HG03060 (cell line): ENCODE data around the gene MRPL38.

Experiments
- ATAC-seq: cut with Tn5 transposase; IDR thresholded peaks from one replicate; pipeline ENCODE4 v1.9.1; 2021; ENCODE audit warnings: low read depth, moderate number of reproducible peaks; ENCODE audit not compliant: unreplicated experiment

The MRPL38 gene

GRCh38 chr17:75920045-75920560 is 15.4 kb upstream of the MRPL38 start:
- no peak for ATAC-seq

- ATAC-seq = no peak
Measured at GRCh38 chr17:75919611-75920010, 14.9 kb upstream of the MRPL38 start.

GRCh38 chr17:75917917-75918445 is 13.3 kb upstream of the MRPL38 start:
- ATAC-seq = no peak

- no peak for ATAC-seq
Measured at GRCh38 chr17:75917141-75917916, 12.6 kb upstream of the MRPL38 start.

GRCh38 chr17:75915268-75915667 is 10.6 kb upstream of the MRPL38 start:
- no peak for ATAC-seq

GRCh38 chr17:75914643-75915267 is 10.1 kb upstream of the MRPL38 start:
- ATAC-seq = no peak

- ATAC-seq = no peak
Measured at GRCh38 chr17:75913537-75914210, 9.0 kb upstream of the MRPL38 start.

- ATAC-seq = no peak
Measured at GRCh38 chr17:75910699-75911098, 6.0 kb upstream of the MRPL38 start.

GRCh38 chr17:75909812-75910274 is 5.2 kb upstream of the MRPL38 start:
- no peak for ATAC-seq

GRCh38 chr17:75909051-75909811 is 4.5 kb upstream of the MRPL38 start:
- no peak for ATAC-seq

GRCh38 chr17:75908201-75908600 is 3.5 kb upstream of the MRPL38 start:
- ATAC-seq = no peak

- no peak for ATAC-seq
Measured at GRCh38 chr17:75906143-75906884, 1.6 kb upstream of the MRPL38 start.

GRCh38 chr17:75902406-75902805 is 2.3 kb downstream of the MRPL38 start:
- no peak for ATAC-seq

GRCh38 chr17:75901727-75902126 is 3.0 kb downstream of the MRPL38 start:
- no peak for ATAC-seq

- no peak for ATAC-seq
Measured at GRCh38 chr17:75900691-75901533, 3.8 kb downstream of the MRPL38 start.

GRCh38 chr17:75899767-75900468 is 4.8 kb downstream of the MRPL38 start:
- no peak for ATAC-seq

- ATAC-seq = no peak
Measured at GRCh38 chr17:75899353-75899752, 5.3 kb downstream of the MRPL38 start.

- no peak for ATAC-seq
Measured at GRCh38 chr17:75898791-75899190, 5.9 kb downstream of the MRPL38 start.
